Endothelial cell of umbilical vein (primary cell): ENCODE data around the gene ILRUN. TPM values are rescaled to one million over a fixed set of nuclear protein-coding genes. Genes with fewer than 3 reads are reported as not detected.
"Not testable (repeated sequence)": the region's sequence is repeated elsewhere in the genome, so short reads cannot be mapped to it uniquely, and the experiment has no call there.

Experiments
- BruUV-seq: library from RNA; stranded (reverse); fragments of 400-500 nt; replicated peaks from 2 replicates; lab custom pipeline; 2021; lab: Mats Ljungman, UMichigan
- CTCF ChIA-PET: fragments of 300-600, 350-600 bp; sonication (Branson Sonifier 250); formaldehyde crosslinking; loops from one replicate; lab custom pipeline; 2021; ENCODE audit warnings: antibody characterized with exemption, inconsistent platforms; lab: Charles Lee
- POLR2A ChIA-PET: fragments of 300-600, 350-600 bp; sonication (Branson Sonifier 250); formaldehyde crosslinking; loops from one replicate; lab custom pipeline; 2021; ENCODE audit warnings: antibody characterized with exemption, inconsistent platforms; lab: Charles Lee
- DNase-seq: peaks from one replicate; pipeline ENCODE4 v3.0.0-alpha.2; 2011; ENCODE audit warnings: low read depth, low spot score
- FAIRE-seq: peaks from 2 replicates; lab custom pipeline; 2011; peaks lifted over from hg19 to GRCh38; lab: Jason Lieb, UNC
- H2AFZ ChIP-seq: 2 replicates; pipeline ENCODE4 v1.6.0; 2012; ENCODE audit warnings: low read depth, low read length, control low read depth, inconsistent platforms
- H3K27ac ChIP-seq: 2 replicates; pipeline ENCODE4 v1.5.1; 2011; ENCODE audit warnings: low read depth, mild to moderate bottlenecking, control low read depth, low read length, moderate library complexity; ENCODE audit not compliant: insufficient read depth
- H3K27me3 ChIP-seq, 2 experiments: 2 replicates each; pipeline versions ENCODE4 v1.6.0 to v1.6.1; 2011; ENCODE audit warnings: low read length in 2 of 2, mixed read lengths in 1 of 2; ENCODE audit not compliant: control insufficient read depth in 2 of 2, insufficient read depth in 2 of 2
- H3K36me3 ChIP-seq, 2 experiments: 2 replicates in 1 of 2; 3 replicates in 1 of 2; pipeline ENCODE4 v1.5.1; 2011; ENCODE audit warnings: low read length in 2 of 2, mild to moderate bottlenecking in 1 of 2, moderate library complexity in 1 of 2; ENCODE audit not compliant: control insufficient read depth in 2 of 2, insufficient read depth in 2 of 2; ENCODE audit errors: extremely low read depth in 1 of 2
- H3K4me1 ChIP-seq: 3 replicates; pipeline ENCODE4 v1.5.1; 2011; ENCODE audit warnings: mild to moderate bottlenecking, low read length; ENCODE audit not compliant: control insufficient read depth, insufficient read depth; ENCODE audit errors: extremely low read depth
- H3K4me2 ChIP-seq: 2 replicates; pipeline ENCODE4 v1.6.1; 2011; ENCODE audit warnings: low read length, control low read depth, mixed read lengths; ENCODE audit not compliant: insufficient read depth
- H3K4me3 ChIP-seq, 3 experiments: fragments of 200-600 bp in 1 of 3; sonication (generic), shearing (Covaris generic) in 1 of 3; replicated peaks in 1 of 3; 2 replicates each; pipeline ENCODE4 v1.5.1; 2011 to 2016; ENCODE audit warnings: control low read depth in 3 of 3, low read length in 3 of 3, mild to moderate bottlenecking in 2 of 3, inconsistent platforms in 1 of 3, low read depth in 1 of 3, moderate library complexity in 1 of 3; ENCODE audit not compliant: insufficient read depth in 1 of 3
- H3K79me2 ChIP-seq: 2 replicates; pipeline ENCODE4 v1.6.0; 2012; ENCODE audit warnings: low read length, inconsistent platforms; ENCODE audit not compliant: control insufficient read depth, insufficient read depth
- H3K9ac ChIP-seq: replicated peaks from 2 replicates; pipeline ENCODE3; 2011; ENCODE audit warnings: low read length, control low read depth; ENCODE audit not compliant: insufficient read depth; ENCODE audit errors: extremely low read depth
- H3K9me1 ChIP-seq: replicated peaks from 3 replicates; pipeline ENCODE4 v1.6.0; 2011; ENCODE audit warnings: mild to moderate bottlenecking, low read length; ENCODE audit not compliant: control insufficient read depth, insufficient read depth; ENCODE audit errors: extremely low read depth
- H3K9me3 ChIP-seq: replicated peaks from 2 replicates; pipeline ENCODE4 v1.5.1; 2012; ENCODE audit warnings: low read length, inconsistent platforms; ENCODE audit not compliant: control insufficient read depth, insufficient read depth
- H4K20me1 ChIP-seq: replicated peaks from 2 replicates; pipeline ENCODE3; 2011; ENCODE audit warnings: mild to moderate bottlenecking, low read length; ENCODE audit not compliant: control insufficient read depth, insufficient read depth; ENCODE audit errors: extremely low read depth
- EZH2 ChIP-seq: IDR thresholded peaks from 2 replicates; pipeline ENCODE4 v1.6.1; 2012; ENCODE audit warnings: borderline replicate concordance, low read depth, mild to moderate bottlenecking, moderate library complexity, low read length, inconsistent platforms; ENCODE audit not compliant: severe bottlenecking
- FOS ChIP-seq: IDR thresholded peaks from 2 replicates; pipeline ENCODE4 v1.6.1; 2011; ENCODE audit warnings: mild to moderate bottlenecking, low read length, moderate library complexity, borderline replicate concordance; ENCODE audit not compliant: insufficient read depth
- GATA2 ChIP-seq: IDR thresholded peaks from 2 replicates; pipeline ENCODE4 v1.7.0; 2011; ENCODE audit warnings: low read depth, mild to moderate bottlenecking, moderate library complexity, mixed read lengths, low read length; ENCODE audit not compliant: insufficient read length, insufficient read depth
- JUN ChIP-seq: IDR thresholded peaks from 2 replicates; pipeline ENCODE4 v1.6.1; 2011; ENCODE audit warnings: borderline replicate concordance, low read depth; ENCODE audit not compliant: insufficient read length, insufficient read depth
- MYC ChIP-seq: IDR thresholded peaks from one replicate; pipeline ENCODE4 v1.6.1; 2011; ENCODE audit warnings: mild to moderate bottlenecking, low read depth, low read length
- POLR2A ChIP-seq: IDR thresholded peaks from 2 replicates; pipeline ENCODE4 v1.6.1; 2012; ENCODE audit warnings: low read depth, mild to moderate bottlenecking, control low read depth, low read length
- POLR2AphosphoS5 ChIP-seq: IDR thresholded peaks from 2 replicates; pipeline ENCODE4 v1.6.1; 2012; ENCODE audit warnings: low read depth, mild to moderate bottlenecking, control low read depth, low read length, moderate library complexity; ENCODE audit not compliant: insufficient read depth
- dilution Hi-C: fragments of 300-500 bp; cut with MboI; formaldehyde crosslinking; loops from one replicate; pipeline ENCODE4 v1.15.0; 2019; ENCODE audit warnings: low sequenced_read_pairs; ENCODE audit not compliant: extremely low pct_ligation_motif_present
- intact Hi-C: fragments of 100-400 bp; cut with micrococcal nuclease; formaldehyde crosslinking; loops from one replicate; pipeline ENCODE4 v1.10.0; 2022
- polyA plus RNA-seq, 4 experiments: library from polyadenylated mRNA; depleted of rRNA in 3 of 4; stranded (reverse) in 3 of 4; unstranded in 1 of 4; fragments of >200 nt; gene quantifications; 2 replicates each; pipeline versions ENCODE4 v1.2.1 to v1.2.3, GENCODE V29; 2011 to 2012; ENCODE audit warnings: missing spikeins in 1 of 4
- total RNA-seq: library from RNA; stranded (reverse); gene quantifications from 2 replicates; pipeline ENCODE4 v1.2.3, GENCODE V29; 2021
- TF ChIP-seq, protein P1 (sequence below), 2 donors: IDR thresholded peaks; 1 replicate in 1 of 2; 2 replicates in 1 of 2; pipeline ENCODE4 v1.5.1; 2011; ENCODE audit warnings: low read length in 2 of 2, mild to moderate bottlenecking in 2 of 2, moderate library complexity in 2 of 2, control low read depth in 1 of 2, inconsistent platforms in 1 of 2, low read depth in 1 of 2; ENCODE audit not compliant: insufficient read depth in 1 of 2; ENCODE audit errors: extremely low read depth in 1 of 2
- TF ChIP-seq, protein P2 (sequence below): IDR thresholded peaks from 2 replicates; pipeline ENCODE4 v1.6.1; 2011; ENCODE audit not compliant: insufficient read depth, insufficient read length

ILRUN gene
- total and polyA plus RNA-seq, 2 donors (not counting 3 experiments of a cell fraction or from before 2014, with no cell fraction given), result 30.5 to 48.9 TPM

DNA sequence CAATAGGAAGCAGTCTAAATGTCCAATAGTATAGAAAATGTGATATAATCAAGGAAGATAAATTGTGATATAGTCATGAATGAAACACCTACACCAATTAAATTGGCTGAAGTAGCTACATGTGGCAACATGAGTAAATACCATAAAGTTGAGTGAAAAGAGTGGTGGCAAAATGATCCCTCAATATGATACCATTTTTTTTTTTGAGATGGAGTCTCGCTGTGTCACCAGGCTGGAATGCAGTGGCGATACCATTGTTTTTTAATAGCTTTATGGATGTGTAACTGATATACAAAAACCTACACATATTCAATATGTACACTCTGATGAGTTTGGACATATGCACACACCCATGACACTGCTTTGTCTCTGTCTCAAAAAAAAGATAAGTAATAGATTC lies 20.9 kb upstream of the ILRUN start:
- Histone ChIP-seq H4K20me1 (no peaks in the 10 kb centered on the region), H3K4me3 (no peak overlapping the region), H3K27ac (no peak overlapping the region), H3K4me2 (no peak overlapping the region), H3K36me3 (no peaks in the 10 kb centered on the region), H2AFZ (no peak overlapping the region), H3K9me1 (no peaks in the 10 kb centered on the region), H3K79me2 (no peaks in the 10 kb centered on the region), H3K27me3 (no peaks in the 10 kb centered on the region), H3K4me1 (no peaks in the 10 kb centered on the region), H3K9me3 (no peaks in the 10 kb centered on the region), H3K9ac (no peak overlapping the region)
- TF ChIP-seq FOS, result no peak
- TF ChIP-seq MYC, result no peak
- no TSS peak for BruUV-seq
- intact Hi-C loops (no loop called here), dilution Hi-C loops (no loop called here)
- DNase-seq, result no peak
- CTCF ChIA-PET, result no interaction called here
- POLR2A ChIA-PET, result no interaction called here
- no peak for FAIRE-seq

DNA sequence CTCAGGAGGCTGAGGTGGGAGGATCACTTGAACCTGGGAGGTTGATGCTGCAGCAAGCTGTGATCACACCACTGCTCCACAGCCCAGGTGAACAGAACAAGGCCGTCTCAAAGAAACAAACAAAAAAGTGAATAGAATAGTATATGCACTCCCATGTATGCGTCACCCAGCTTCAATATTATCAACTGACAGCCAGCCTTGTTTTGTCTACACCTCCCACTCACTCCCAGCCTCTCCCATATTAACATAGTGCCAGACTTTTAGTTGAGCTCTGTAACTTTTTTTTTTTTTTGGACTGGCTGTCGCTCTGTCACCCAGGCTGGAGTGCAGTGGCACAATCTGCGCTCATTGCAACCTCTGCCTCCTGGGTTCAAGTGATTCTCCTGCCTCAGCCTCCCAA lies 18.1 kb upstream of the ILRUN start:
- no TSS peak for BruUV-seq
- Histone ChIP-seq H3K4me1 (no peaks in the 10 kb centered on the region), H3K9me1 (no peaks in the 10 kb centered on the region), H3K27me3 (no peaks in the 10 kb centered on the region), H3K9me3 (no peaks in the 10 kb centered on the region), H4K20me1 (no peaks in the 10 kb centered on the region), H2AFZ (no peak overlapping the region), H3K4me2 (no peak overlapping the region), H3K9ac (no peak overlapping the region), H3K4me3 (no peak overlapping the region), H3K27ac (no peak overlapping the region), H3K36me3 (no peaks in the 10 kb centered on the region), H3K79me2 (no peaks in the 10 kb centered on the region)
- DNase-seq (no peak), FAIRE-seq (no peak)
- CTCF ChIA-PET, result no interaction called here
- POLR2A ChIA-PET, result no interaction called here
- dilution Hi-C loops (no loop called here), intact Hi-C loops (no loop called here)
- TF ChIP-seq, protein P1, sequence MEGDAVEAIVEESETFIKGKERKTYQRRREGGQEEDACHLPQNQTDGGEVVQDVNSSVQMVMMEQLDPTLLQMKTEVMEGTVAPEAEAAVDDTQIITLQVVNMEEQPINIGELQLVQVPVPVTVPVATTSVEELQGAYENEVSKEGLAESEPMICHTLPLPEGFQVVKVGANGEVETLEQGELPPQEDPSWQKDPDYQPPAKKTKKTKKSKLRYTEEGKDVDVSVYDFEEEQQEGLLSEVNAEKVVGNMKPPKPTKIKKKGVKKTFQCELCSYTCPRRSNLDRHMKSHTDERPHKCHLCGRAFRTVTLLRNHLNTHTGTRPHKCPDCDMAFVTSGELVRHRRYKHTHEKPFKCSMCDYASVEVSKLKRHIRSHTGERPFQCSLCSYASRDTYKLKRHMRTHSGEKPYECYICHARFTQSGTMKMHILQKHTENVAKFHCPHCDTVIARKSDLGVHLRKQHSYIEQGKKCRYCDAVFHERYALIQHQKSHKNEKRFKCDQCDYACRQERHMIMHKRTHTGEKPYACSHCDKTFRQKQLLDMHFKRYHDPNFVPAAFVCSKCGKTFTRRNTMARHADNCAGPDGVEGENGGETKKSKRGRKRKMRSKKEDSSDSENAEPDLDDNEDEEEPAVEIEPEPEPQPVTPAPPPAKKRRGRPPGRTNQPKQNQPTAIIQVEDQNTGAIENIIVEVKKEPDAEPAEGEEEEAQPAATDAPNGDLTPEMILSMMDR (IDR thresholded peaks at IDR 0.05; ENCODE audit: extremely low read depth in 1 of 2, insufficient read depth in 1 of 2, low read depth in 1 of 2, low read length in 2 of 2), result no peak
- TF ChIP-seq FOS (no peak), GATA2 (no peak), MYC (no peak), EZH2 (no peak), POLR2AphosphoS5 (no peak), JUN (no peak), POLR2A (no peak)
- TF ChIP-seq, protein P2, sequence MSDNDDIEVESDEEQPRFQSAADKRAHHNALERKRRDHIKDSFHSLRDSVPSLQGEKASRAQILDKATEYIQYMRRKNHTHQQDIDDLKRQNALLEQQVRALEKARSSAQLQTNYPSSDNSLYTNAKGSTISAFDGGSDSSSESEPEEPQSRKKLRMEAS, result no peak

DNA sequence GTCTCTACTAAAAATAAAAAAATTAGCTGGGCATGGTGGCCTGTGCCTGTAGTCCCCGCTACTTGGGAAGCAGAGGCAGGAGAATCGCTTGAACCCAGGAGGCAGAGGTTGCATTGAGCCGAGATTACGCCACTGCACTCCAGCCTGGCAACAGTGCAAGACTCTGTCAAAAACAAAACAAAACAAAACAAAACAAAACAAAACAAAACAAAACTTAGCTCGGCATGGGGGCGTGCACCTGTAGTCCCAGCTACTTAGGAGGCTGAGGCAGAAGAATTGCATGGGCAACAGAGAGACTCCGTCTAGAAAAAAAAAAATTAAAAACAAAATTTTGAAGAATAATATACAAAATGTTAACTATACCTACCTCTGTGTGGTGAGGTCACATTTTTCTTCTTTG lies 16.3 kb upstream of the ILRUN start:
- H3K79me2 ChIP-seq, DNase-seq, H3K4me1 ChIP-seq, POLR2A ChIA-PET, H3K36me3 ChIP-seq, H3K9me1 ChIP-seq, FAIRE-seq, H3K4me3 ChIP-seq, CTCF ChIA-PET, H4K20me1 ChIP-seq, intact Hi-C loops, H3K27ac ChIP-seq, BruUV-seq, H2AFZ ChIP-seq, H3K27me3 ChIP-seq, H3K9ac ChIP-seq, H3K9me3 ChIP-seq, H3K4me2 ChIP-seq, dilution Hi-C loops: not testable (repeated sequence)
